Measurements from ENCODE around the gene SCFD1. TPM values are rescaled to one million over a fixed set of nuclear protein-coding genes. Genes with fewer than 3 reads are reported as not detected.

Gene SCFD1
- total RNA-seq, 1 experiment from 2014 or later: 50.5 TPM

- TF ChIP-seq CTCF (IDR thresholded peaks at IDR 0.05; ENCODE audit: unreplicated experiment): no peak
- intact Hi-C loops (cut with micrococcal nuclease; ENCODE audit: unreplicated experiment): no loop called here
- Mint-ChIP-seq H3K9me3 (ENCODE audit: low read depth, unreplicated experiment) (no peaks in the 10 kb centered on the region), H3K27ac (ENCODE audit: unreplicated experiment) (no peak overlapping the region), H3K4me3 (ENCODE audit: low read depth, unreplicated experiment) (no peak overlapping the region), H3K36me3 (ENCODE audit: insufficient read depth, unreplicated experiment) (peaks cover 22% of the 10 kb centered on the region), H3K27me3 (ENCODE audit: unreplicated experiment) (no peaks in the 10 kb centered on the region), H3K4me1 (ENCODE audit: low read depth, unreplicated experiment) (peaks cover 15% of the 10 kb centered on the region)
- no peak for DNase-seq
- CTCF ChIA-PET: no interaction called here
- BruUV-seq (replicated peaks): no TSS peak
Measured at GRCh38 chr14:30620178-30620577, 1.9 kb upstream of the SCFD1 start.

GRCh38 chr14:30621354-30621939 is 672 bp upstream of the SCFD1 start:
- Mint-ChIP-seq H3K9me3 (ENCODE audit: low read depth, unreplicated experiment) (no peaks in the 10 kb centered on the region), H3K36me3 (ENCODE audit: insufficient read depth, unreplicated experiment) (peaks cover 22% of the 10 kb centered on the region), H3K4me3 (ENCODE audit: low read depth, unreplicated experiment) (peak overlapping the region; percentile 89), H3K4me1 (ENCODE audit: low read depth, unreplicated experiment) (peaks cover 15% of the 10 kb centered on the region), H3K27me3 (ENCODE audit: unreplicated experiment) (no peaks in the 10 kb centered on the region), H3K27ac (ENCODE audit: unreplicated experiment) (peak overlapping the region; percentile 96)
- TF ChIP-seq CTCF (IDR thresholded peaks at IDR 0.05; ENCODE audit: unreplicated experiment): no peak
- CTCF ChIA-PET: interaction anchor here (0.7 to 2.1 kb wide), 4 partner anchors 10 to 443 kb away, joined by 3 to 12 read pairs (median 6); no protein-coding TSS in a partner anchor
- intact Hi-C loops (cut with micrococcal nuclease; ENCODE audit: unreplicated experiment): no loop called here
- no TSS peak for BruUV-seq (replicated peaks)
- DNase-seq: peak; percentile 6

GRCh38 chr14:30623412-30624131 is 1.5 kb downstream of the SCFD1 start:
- no peaks in the 10 kb centered on the region for H3K27me3 Mint-ChIP-seq (ENCODE audit: unreplicated experiment)
- CTCF ChIA-PET: no interaction called here
- BruUV-seq (replicated peaks): no TSS peak
- TF ChIP-seq CTCF (IDR thresholded peaks at IDR 0.05; ENCODE audit: unreplicated experiment): no peak
- no peaks in the 10 kb centered on the region for H3K9me3 Mint-ChIP-seq (ENCODE audit: low read depth, unreplicated experiment)
- intact Hi-C loops (cut with micrococcal nuclease; ENCODE audit: unreplicated experiment): no loop called here
- DNase-seq: no peak
- peak overlapping the region; percentile 89 for H3K4me3 Mint-ChIP-seq (ENCODE audit: low read depth, unreplicated experiment)
- H3K27ac Mint-ChIP-seq (ENCODE audit: unreplicated experiment): no peak overlapping the region
- peaks cover 22% of the 10 kb centered on the region for H3K4me1 Mint-ChIP-seq (ENCODE audit: low read depth, unreplicated experiment)
- peaks cover 31% of the 10 kb centered on the region for H3K36me3 Mint-ChIP-seq (ENCODE audit: insufficient read depth, unreplicated experiment)

- Mint-ChIP-seq H3K9me3 (ENCODE audit: low read depth, unreplicated experiment) (no peaks in the 10 kb centered on the region), H3K36me3 (ENCODE audit: insufficient read depth, unreplicated experiment) (peaks cover 31% of the 10 kb centered on the region), H3K27me3 (ENCODE audit: unreplicated experiment) (no peaks in the 10 kb centered on the region), H3K4me1 (ENCODE audit: low read depth, unreplicated experiment) (peaks cover 22% of the 10 kb centered on the region), H3K27ac (ENCODE audit: unreplicated experiment) (no peak overlapping the region), H3K4me3 (ENCODE audit: low read depth, unreplicated experiment) (peak overlapping the region; percentile 28)
- no TSS peak for BruUV-seq (replicated peaks)
- DNase-seq: no peak
- TF ChIP-seq CTCF (IDR thresholded peaks at IDR 0.05; ENCODE audit: unreplicated experiment): no peak
- CTCF ChIA-PET: no interaction called here
- intact Hi-C loops (cut with micrococcal nuclease; ENCODE audit: unreplicated experiment): no loop called here
Measured at GRCh38 chr14:30624132-30624423, 2.0 kb downstream of the SCFD1 start.
